ENCODE results near the gene SPINK5. TPM values are rescaled to one million over a fixed set of nuclear protein-coding genes. Genes with fewer than 3 reads are reported as not detected.

Gene SPINK5
- polyA plus RNA-seq, 3 donors: not detected

DNA sequence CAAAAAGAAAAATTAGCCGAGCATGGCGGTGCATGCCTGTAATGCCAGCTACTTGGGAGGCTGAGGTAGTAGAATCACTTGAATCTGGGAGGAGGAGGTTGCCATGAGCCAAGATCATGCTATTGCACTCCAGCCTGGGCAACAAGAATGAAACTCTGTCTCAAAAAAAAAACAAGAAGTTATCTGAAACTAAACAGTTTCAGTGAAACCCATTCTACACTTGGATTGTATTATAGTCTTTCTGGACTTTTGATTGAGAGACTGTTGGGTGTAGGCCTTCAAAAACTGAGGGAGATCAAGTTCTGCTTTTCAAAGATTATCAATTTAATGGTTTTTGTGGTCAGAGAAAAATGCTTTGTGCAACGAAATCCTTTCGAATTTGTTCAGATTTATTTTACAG, 34.6 kb upstream of the SPINK5 start:
- Histone ChIP-seq H3K9me3 (replicated peaks in 1 of 2; ENCODE audit: control insufficient read depth in 1 of 2, insufficient read depth in 1 of 2, low read length in 2 of 2) (no peaks in the 10 kb centered on the region), H3K27me3 (ENCODE audit: control insufficient read depth in 2 of 2, insufficient read depth in 2 of 2, low read length in 2 of 2) (no peaks in the 10 kb centered on the region), H2AFZ (ENCODE audit: insufficient read depth, low read depth, low read length, poor library complexity, severe bottlenecking) (no peak overlapping the region), H3K4me3 (replicated peaks in 1 of 3; ENCODE audit: low read depth in 2 of 3, low read length in 3 of 3) (no peak overlapping the region), H3K79me2 (ENCODE audit: insufficient read depth, low read length) (no peaks in the 10 kb centered on the region), H3K27ac (ENCODE audit: low read depth in 1 of 2, low read length in 2 of 2) (no peak overlapping the region), H3K4me1 (ENCODE audit: control insufficient read depth in 1 of 2, insufficient read depth in 2 of 2, low read length in 2 of 2) (no peaks in the 10 kb centered on the region), H3K9ac (ENCODE audit: insufficient read depth, low read length, poor library complexity, severe bottlenecking) (no peak overlapping the region), H4K20me1 (ENCODE audit: insufficient read depth, low read length) (no peaks in the 10 kb centered on the region), H3K4me2 (replicated peaks; ENCODE audit: extremely low read depth, low read length, poor library complexity, severe bottlenecking) (no peak overlapping the region), H3K36me3 (replicated peaks in 1 of 2; ENCODE audit: control insufficient read depth in 1 of 2, insufficient read depth in 2 of 2, low read length in 2 of 2) (no peaks in the 10 kb centered on the region)
- TF ChIP-seq, protein P1, sequence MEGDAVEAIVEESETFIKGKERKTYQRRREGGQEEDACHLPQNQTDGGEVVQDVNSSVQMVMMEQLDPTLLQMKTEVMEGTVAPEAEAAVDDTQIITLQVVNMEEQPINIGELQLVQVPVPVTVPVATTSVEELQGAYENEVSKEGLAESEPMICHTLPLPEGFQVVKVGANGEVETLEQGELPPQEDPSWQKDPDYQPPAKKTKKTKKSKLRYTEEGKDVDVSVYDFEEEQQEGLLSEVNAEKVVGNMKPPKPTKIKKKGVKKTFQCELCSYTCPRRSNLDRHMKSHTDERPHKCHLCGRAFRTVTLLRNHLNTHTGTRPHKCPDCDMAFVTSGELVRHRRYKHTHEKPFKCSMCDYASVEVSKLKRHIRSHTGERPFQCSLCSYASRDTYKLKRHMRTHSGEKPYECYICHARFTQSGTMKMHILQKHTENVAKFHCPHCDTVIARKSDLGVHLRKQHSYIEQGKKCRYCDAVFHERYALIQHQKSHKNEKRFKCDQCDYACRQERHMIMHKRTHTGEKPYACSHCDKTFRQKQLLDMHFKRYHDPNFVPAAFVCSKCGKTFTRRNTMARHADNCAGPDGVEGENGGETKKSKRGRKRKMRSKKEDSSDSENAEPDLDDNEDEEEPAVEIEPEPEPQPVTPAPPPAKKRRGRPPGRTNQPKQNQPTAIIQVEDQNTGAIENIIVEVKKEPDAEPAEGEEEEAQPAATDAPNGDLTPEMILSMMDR (IDR thresholded peaks at IDR 0.05): no peak
- no CpG with 5 or more reads among the region's 4 CpGs for WGBS (ENCODE audit: insufficient coverage)
- DNase-seq: no peak
- Mint-ChIP-seq H3K27me3 (ENCODE audit: low read depth in 3 of 3) (no peaks in the 10 kb centered on the region), H3K36me3 (no peaks in the 10 kb centered on the region), H3K27ac (no peak overlapping the region), H3K4me3 (no peak overlapping the region), H3K4me1 (no peaks in the 10 kb centered on the region), H3K9me3 (peaks cover 0 to 5% (median 0%) of the 10 kb centered on the region in 7 donors)
- intact Hi-C loops (cut with micrococcal nuclease): no loop called here

DNA sequence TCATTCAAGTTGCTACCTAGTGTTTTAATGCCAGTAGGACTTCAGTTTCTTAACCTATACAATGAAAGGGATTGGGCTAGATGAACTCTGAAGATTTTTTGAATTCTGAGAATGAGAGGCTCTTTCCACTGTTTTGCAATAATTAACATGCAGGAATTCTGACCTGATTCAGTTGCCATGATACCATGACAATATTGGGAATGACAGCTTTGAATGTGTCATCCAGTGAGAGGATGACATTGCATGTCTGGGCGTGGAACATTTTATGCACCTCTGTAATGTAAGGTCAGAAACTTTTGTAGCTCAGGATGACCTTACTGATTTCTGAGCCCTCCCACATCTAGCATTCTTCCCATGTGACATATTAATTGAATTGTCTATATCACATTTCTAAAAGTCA, 30.6 kb upstream of the SPINK5 start:
- H3K79me2 ChIP-seq (ENCODE audit: insufficient read depth, low read length): no peaks in the 10 kb centered on the region
- H3K9me3 Mint-ChIP-seq: peaks cover 0 to 5% (median 0%) of the 10 kb centered on the region in 7 donors
- no peak overlapping the region for H3K27ac ChIP-seq (ENCODE audit: low read depth in 1 of 2, low read length in 2 of 2)
- no peaks in the 10 kb centered on the region for H3K27me3 Mint-ChIP-seq (ENCODE audit: low read depth in 3 of 3)
- no peak overlapping the region for H3K4me3 Mint-ChIP-seq
- H3K9me3 ChIP-seq (replicated peaks in 1 of 2; ENCODE audit: control insufficient read depth in 1 of 2, insufficient read depth in 1 of 2, low read length in 2 of 2): no peaks in the 10 kb centered on the region
- intact Hi-C loops (cut with micrococcal nuclease): no loop called here
- no peaks in the 10 kb centered on the region for H3K4me1 Mint-ChIP-seq
- H4K20me1 ChIP-seq (ENCODE audit: insufficient read depth, low read length): no peaks in the 10 kb centered on the region
- H3K4me1 ChIP-seq (ENCODE audit: control insufficient read depth in 1 of 2, insufficient read depth in 2 of 2, low read length in 2 of 2): no peaks in the 10 kb centered on the region
- no peak overlapping the region for H3K9ac ChIP-seq (ENCODE audit: insufficient read depth, low read length, poor library complexity, severe bottlenecking)
- no peak overlapping the region for H2AFZ ChIP-seq (ENCODE audit: insufficient read depth, low read depth, low read length, poor library complexity, severe bottlenecking)
- H3K36me3 ChIP-seq (replicated peaks in 1 of 2; ENCODE audit: control insufficient read depth in 1 of 2, insufficient read depth in 2 of 2, low read length in 2 of 2): no peaks in the 10 kb centered on the region
- no peaks in the 10 kb centered on the region for H3K36me3 Mint-ChIP-seq
- H3K4me3 ChIP-seq (replicated peaks in 1 of 3; ENCODE audit: low read depth in 2 of 3, low read length in 3 of 3): no peak overlapping the region
- WGBS (ENCODE audit: insufficient coverage): no CpG with 5 or more reads among the region's 1 CpG
- no peak overlapping the region for H3K4me2 ChIP-seq (replicated peaks; ENCODE audit: extremely low read depth, low read length, poor library complexity, severe bottlenecking)
- TF ChIP-seq, protein P1 (IDR thresholded peaks at IDR 0.05): no peak
- no peaks in the 10 kb centered on the region for H3K27me3 ChIP-seq (ENCODE audit: control insufficient read depth in 2 of 2, insufficient read depth in 2 of 2, low read length in 2 of 2)
- no peak for DNase-seq
- H3K27ac Mint-ChIP-seq: no peak overlapping the region
